Stimulated activated CD4-positive, alpha-beta T cell treated with anti-CD3 and anti-CD28 coated beads, Interleukin-15, amount 100 ng/mL, for 24 hours (primary cell): ENCODE results near the gene HHIP.

Experiments
- DNase-seq: peaks from one replicate; pipeline ENCODE4 v3.0.0-alpha.2; 2020

Gene HHIP

GRCh38 chr4:144656850-144657249 lies 10.9 kb downstream of the HHIP start:
- no peak for DNase-seq

DNA sequence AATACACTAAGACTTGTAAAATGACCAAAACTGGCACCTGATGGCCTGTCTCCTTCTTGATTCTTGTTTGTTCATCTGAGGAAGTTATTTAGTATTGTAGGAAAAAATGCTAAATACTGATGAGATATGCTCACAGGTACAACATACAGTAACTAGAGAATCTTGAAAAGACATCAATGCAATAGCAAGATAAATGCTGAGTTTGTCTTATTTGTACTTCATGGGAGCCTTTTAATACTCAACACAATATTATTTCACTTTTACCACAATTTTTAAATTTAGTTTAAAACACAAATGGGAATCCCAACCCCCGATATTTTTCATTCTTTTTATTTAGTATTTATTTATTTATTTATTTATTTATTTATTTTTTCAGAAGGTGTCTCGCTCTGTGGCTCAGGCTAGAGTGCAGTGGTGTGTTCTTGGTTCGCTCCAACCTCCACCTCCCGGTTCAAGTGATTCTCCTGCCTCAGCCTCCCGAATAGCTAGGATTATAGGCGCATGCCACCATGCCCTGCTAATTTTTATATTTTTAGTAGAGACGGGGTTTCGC lies 12.1 kb downstream of the HHIP start:
- no peak for DNase-seq

- DNase-seq, result no peak
Measured at GRCh38 chr4:144658903-144659302, 12.9 kb downstream of the HHIP start.

DNA sequence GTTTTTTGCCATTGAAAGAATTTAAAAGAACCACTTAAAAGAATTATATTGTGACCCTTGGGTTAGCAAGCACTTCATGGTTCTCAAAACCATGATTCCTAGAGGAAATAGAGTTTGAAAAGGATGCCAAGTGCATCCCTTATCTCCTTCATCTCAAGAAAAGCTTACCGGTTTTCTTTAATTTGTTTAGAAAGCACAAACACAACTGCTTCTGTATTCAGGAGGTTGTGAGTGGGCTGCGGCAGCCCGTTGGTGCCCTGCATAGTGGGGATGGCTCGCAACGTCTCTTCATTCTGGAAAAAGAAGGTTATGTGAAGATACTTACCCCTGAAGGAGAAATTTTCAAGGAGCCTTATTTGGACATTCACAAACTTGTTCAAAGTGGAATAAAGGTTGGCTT lies 13.5 kb downstream of the HHIP start:
- DNase-seq, result no peak

DNA sequence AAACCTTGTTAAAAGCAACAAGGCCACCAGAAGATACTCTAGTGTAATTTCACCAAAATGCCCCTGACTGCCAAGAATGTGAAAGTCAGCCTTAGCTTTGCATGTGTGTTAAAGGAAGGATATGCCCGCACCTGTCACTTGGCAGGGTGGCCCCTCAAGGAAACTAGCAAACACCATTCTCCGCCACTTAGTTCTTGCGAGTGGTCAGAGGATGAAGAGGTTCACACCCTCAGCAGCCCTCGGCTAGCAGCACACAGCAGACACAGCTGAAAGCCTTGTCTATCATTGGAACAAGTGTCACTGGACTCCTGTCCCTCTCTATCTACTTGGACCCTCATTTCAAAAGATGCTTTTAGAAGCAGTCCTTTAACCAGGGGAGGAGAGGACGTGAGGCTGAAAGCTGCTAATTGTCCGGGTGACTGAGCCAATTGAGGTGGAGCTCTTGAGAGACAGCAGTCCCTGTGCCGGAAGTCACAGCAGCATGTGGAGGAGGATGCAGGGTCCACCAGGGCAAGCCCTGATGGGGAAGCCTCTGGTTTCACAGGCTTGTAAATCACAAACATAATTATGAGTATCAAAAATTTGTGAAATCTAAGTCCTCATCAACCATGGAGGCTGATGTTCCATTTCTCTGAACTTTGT lies 18.0 kb downstream of the HHIP start:
- no peak for DNase-seq

DNA sequence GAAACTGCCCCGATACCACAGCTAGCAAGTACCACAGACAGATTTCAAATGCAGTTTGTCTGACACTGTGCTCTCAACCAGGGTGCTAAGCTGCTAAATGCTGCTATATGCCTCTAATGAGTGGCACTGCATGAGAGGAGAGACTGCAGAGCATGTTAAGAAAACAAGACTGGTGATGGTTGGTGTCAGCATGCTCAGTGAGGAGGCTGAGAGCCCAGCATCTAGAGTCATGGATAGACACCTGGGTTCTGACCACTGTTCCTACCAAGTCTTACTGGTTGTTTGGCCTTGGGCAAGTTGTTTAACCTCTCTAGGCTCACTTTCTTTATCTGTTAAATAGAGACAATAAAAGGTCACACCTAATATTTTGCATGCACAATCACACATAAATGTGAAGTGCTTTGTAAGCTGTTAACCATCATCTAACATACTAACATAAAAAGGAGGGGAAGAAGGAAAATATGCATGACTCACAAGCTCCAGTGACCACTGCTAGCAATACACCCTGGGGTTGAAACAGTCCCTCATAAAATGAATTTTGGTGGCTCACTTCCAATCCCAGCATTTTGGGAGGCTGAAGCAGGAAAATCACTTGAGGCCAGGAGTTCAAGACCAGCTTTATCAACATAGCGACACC lies 20.7 kb downstream of the HHIP start:
- no peak for DNase-seq

- DNase-seq, result no peak
Measured at GRCh38 chr4:144667500-144667899, 21.5 kb downstream of the HHIP start.

DNA sequence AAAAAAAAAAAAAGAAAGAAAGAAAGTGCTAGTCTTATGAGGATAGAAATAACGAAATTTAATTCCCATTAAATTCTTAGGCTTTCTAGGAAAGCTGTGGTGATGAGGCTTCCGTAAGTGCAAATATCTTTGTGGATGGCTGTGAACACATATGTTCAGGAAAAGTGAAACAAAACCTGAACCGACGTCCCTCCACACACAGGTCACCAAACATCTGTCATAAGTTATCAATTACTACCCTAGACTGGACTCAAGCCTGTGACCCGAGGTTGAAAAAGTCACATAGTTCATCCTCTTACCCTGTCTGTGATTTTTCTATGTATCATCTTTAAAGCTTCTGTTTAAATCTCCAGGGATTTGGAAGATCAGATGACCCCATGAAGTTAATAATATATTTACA lies 24.8 kb downstream of the HHIP start:
- no peak for DNase-seq

GRCh38 chr4:144674711-144675110 lies 28.8 kb downstream of the HHIP start:
- DNase-seq, result no peak

DNA sequence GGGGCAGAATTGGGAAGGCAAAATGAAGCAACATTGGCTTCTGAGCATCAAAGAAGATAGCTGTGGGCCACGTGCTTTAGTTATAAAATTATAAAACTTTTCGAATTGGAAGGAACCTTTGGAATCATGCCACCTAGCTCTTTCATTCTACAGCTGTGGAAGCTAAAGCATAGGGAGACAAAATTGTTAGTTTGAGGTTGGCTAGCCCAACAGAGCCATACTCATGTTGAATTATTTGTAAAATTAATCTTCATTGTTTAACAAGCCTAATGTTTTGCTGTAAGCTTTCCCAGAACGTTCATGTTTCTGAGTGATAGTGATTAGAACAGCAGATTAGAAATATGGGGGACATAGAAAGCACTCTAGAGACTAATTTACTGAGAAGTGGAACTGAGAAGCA lies 35.9 kb downstream of the HHIP start:
- DNase-seq, result no peak

DNA sequence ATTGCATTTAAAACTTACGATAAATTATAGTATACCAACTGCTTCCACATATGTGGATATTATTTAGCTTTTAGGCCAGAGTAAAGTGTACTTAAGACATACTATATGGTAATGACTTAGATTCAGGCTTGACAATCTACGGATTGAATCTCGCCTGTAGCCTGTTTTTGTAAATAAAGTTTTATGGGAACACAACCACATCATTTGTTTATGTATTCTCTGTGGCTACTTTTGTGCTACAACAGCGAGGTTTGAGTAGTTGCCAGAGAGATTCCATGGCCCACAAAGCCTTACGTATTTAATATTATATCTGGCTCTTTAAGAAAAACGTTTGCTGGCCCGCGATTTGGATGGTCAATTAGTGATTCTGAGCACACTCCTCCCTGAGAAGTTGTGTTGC lies 37.6 kb downstream of the HHIP start:
- DNase-seq, result no peak

DNA sequence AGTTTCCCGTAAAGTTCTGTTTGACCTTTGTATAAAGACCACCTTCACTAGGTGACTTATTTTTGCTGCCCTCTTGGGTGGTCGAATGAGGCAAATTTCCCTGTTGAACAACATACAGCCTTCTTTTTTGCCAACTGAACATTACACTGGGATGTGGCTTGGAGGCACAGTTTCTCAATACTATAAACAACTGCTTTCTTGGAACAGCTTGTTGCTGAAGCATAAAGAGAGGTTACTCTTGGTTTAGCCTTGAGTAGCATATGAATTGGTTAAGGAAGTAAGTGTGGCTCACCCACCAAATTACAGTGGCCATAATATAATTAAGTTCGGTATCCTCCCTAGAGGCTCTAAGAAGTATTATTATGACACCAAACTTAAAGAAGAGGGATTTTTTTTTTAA lies 40.0 kb downstream of the HHIP start:
- no peak for DNase-seq

- DNase-seq, result no peak
Measured at GRCh38 chr4:144686921-144687320, 41.0 kb downstream of the HHIP start.

DNA sequence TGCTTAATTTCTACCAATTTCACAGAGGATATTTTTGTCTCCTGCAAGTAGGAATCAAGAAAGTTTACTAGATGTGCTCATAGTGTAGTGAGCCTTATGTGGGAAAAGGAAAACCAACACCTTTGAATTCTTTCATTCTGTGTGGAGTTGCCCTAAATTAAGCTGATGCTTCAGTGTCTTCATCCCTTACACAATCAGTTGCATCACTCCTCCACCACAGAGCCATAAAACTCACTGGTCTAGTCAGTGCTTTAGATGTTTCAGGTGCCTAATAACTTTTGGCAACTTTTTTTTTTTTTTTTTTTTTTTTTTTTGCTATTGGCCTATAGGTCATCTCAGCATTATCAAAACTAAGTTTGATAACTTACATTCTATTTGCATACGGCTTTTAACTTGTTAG lies 41.5 kb downstream of the HHIP start:
- DNase-seq, result no peak

- no peak for DNase-seq
Measured at GRCh38 chr4:144688035-144688569, 42.1 kb downstream of the HHIP start.

DNA sequence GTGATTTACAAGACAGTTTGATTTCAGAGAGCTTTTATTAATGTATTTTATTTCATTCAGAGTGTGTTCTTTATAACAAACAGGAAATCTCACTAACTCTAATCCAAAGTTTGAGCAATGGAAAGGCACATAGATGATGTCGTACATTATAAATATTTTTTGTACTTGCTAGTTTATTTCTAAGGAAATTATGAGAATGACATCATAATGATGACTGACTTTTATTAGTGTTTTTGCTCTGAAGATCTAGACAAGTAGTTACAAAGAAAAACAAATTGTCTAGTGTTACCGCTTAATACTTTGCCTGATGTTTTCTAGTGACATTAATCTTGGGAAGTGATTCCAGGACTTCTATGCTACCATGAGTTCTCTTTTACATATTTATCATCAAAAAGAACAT lies 43.2 kb downstream of the HHIP start:
- DNase-seq, result no peak

DNA sequence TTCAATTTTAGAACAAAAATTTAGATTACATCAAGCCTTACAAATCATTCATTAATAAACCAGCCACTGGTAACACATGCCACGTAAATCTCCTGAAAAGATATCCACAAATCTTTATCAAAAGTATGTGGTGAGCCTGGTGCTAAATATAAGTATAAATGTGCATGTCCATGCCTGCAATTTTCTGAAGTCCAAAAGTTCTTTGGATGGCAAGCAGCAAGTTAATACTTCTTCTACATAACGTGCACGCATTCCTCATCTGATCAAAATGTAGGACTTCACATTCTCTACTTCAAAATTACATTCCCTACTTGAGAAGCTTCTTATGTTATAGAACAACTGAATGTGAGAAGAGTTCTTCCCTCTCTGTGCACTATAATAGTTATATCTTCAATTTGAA lies 49.8 kb downstream of the HHIP start:
- no peak for DNase-seq

DNA sequence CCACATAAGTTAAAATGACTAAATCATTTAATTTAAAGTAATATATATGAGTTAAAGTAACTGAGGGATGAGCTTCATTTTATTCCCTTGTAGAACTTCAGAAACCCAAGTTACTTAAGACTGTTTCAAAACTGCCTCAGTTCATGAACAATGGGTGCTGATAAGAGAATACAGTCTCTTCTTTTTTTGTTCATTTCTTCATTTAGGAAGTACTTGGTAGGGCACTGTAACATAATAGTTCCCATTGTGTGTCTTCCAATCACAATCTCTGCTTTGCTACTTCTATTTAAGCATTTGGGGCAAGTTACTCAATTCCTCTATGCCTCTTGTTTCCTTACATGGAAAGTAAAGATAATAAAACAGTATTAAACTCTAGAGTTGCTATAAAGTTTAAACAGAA lies 50.4 kb downstream of the HHIP start:
- DNase-seq, result no peak

- no peak for DNase-seq
Measured at GRCh38 chr4:144699565-144699964, 53.6 kb downstream of the HHIP start.

DNA sequence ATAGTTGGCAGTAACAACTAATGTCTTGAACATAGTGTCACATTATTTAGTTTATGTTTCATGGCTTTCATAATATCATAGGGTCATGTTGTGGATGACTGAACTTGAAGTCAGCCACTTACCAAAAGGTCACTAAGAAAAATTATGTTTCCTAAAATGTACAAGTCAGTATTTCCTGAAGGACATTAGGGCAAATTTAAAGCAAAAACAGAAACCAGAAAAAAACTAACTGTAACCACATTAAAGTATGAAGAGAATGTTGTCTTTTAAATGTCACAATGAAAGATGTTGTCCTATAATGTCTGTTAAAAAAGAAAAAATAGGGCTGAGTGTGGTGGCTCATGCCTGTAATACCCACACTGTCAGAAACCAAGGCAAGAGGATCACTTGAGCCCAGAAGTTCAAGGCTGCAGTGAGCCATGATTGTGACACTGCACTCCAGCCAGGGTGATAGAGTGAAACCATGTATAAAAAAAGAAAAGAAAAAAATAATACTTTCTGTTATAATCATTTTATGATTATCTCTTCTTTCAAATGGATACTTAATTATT lies 55.8 kb downstream of the HHIP start:
- DNase-seq, result no peak

DNA sequence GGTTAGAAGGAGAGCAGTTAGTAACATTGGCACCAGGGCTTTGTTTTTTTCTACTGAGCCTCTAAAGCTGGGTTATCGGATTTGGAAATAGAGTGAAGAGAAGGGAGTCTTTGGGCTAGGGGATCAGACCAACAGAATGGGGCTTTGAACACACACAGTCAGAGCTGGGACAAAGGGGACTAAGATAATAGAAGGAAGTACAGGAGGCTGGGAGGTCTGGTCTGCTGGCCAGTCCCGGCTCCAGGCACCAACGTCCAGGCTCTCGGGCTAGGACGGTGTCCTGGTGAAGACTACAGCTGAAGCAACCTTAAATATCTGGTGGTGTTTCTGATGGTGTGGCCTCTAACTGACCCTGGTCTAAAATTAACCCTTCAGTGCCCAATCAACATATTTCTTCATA lies 57.5 kb downstream of the HHIP start:
- no peak for DNase-seq

DNA sequence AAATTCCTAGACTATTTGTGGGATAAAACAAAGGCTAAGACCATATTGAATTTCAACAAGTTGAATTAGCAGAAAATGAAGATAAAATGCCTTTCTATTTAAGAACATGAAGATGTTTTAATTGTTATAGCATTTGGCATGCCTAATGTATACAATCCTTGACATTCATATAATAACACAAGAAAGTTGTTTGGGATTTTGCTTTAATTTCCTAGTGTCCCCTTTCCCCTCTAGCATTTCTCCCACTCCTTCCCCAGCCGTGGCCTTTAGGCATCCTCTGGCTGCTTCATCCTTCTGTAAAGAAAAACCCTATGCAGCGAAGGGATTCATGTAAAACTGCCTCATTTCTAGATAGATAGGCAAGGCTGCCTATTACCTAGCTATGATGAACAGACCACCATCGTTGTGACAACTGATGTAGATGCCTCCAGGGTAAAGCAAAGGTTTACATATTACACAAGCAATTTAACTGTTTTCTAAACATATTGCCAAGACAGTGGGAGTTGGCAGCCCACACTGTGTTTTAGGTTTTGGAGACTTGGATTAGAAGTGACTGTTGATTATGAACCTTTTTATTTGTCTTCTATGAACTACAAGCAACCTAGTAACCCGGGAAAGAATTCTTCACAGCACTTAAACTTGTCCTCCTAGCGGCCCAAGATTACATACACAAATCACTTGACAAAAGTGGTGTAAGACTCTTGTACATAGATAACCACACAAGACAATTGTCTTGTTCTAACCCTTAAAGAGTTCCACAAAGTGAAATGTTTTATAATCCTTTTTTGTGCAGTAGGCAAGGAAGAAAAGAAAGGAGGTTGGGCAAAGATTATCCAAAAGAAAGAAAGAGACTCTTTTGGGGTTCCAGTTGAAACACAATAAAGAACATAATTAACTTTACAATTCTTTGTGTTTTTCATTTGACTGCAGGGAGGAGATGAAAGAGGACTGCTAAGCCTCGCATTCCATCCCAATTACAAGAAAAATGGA lies 59.9 kb downstream of the HHIP start:
- DNase-seq, result no peak

DNA sequence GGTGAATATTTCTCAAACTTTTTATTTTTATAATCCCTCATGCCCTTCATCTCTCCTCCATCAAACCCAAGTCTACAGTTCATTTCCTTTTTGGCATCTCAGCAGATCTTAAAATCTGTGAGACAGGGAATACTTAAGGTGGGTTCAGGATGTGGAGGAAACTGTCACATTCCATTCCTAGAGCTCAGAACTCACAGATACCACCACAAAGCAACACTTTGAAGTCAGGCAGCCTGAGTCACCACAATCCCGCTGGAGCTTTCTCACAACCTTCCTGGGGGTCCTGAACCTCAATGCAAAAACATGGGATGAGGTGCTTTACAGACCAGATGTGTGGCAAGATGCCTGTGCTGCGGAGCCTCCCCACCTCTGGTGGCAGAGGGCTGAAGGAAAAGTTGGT lies 63.2 kb downstream of the HHIP start:
- no peak for DNase-seq
